Uterine smooth muscle cell (primary cell): ENCODE data around the gene ASIP. TPM values are rescaled to one million over a fixed set of nuclear protein-coding genes. Genes with fewer than 3 reads are reported as not detected.

Experiments used
- total RNA-seq: library from RNA; depleted of rRNA; stranded (reverse); fragments of >200 nt; gene quantifications from 2 replicates; pipeline ENCODE4 v1.2.3, GENCODE V29; 2014

Gene ASIP, protein sequence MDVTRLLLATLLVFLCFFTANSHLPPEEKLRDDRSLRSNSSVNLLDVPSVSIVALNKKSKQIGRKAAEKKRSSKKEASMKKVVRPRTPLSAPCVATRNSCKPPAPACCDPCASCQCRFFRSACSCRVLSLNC
- total RNA-seq: not detected in 2 replicates

DNA sequence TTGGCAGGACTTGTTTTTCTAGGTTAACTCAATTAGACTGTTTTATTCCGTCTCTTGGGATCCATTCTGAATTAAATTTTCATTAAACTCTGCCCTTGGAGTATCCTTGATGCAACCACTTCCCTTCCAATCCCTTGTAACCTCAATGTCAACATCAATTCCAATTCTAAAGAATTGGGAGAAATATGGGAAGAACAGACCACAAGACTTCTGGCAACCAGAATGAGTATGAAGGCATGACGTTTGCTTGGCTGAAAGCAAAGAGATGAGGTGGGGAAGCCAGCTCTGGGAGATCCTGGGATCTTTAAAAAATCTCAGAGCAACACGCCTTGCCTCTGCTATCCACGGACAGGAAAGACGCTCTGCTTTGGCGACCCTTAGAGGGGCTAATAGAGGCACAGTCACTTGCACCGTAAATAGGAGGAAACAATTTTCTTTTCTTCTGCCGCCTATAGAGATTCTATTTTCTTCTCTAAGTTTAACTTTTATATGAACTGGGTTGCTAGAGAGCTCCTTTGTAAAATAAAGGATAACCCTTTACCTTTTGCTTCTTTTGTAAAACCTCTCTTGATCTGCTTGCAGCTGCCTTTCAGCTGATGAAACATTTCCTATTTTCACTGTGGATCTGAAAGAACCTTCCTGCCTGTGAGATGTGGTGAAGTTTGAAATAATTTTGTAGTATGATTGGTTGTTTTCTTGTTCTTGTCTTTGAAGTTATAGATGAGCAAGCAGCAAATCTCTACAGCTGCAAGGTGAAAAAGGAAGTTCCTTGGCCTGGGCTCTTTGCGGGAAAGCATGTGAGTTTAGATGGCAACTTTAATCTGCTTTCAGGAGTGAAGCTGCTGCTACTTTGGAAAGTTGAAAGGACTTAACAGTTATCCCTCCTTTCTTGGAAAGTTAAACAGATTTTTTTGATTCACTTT is at the start of gene ASIP:
Gene ASIP, plus strand, starts transcription at position 731 of the 923 bp plus-strand sequence. CDS start 18,952 bp downstream, outside the sequence.

DNA sequence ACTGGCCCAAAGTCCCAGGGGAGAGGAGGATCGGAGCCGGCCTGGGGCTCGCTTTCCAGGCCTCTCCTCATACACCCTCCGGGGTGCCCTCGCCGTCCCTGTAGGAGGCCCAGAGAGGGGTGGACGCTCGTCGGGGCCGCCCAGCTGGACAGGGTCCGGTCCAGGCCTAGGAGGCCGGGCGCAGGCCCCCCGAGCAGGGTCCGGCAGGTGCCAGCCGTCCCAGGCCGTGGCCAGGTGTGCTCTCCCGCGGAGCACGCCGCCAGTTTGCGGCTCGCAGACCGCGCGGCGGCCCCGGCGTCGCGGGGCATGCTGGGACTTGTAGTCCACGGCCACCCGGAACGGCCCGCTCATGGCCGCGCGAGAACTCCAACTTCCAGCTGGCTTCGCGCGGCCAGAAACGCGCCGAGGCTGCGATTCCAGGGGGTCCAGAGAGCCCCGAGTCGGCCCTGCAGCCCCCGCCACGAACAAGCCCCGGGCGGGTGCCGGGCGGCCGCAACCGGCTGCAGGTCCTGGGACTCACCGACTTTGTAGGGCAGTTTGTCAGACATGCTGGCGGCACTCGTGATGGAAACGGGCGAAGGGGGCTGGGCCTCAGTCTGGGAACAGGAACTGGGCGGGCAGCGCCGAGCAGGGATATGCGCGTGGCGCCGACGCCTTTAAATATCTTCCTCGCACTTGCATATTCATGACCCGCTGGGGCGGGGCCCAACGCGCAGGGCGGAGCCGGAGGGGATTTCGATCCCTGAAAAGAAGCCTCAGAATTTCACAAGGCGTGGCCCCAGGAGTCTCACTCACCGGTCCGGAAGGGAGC is 61.7 kb downstream of the ASIP start, which contains the start of gene AHCY:
Gene AHCY, minus strand, starts transcription at position 633 of the 811 bp plus-strand sequence. Its CDS starts 85 bp downstream, at position 548.

Other genes with a start within 250 kb of the ASIP start
- gene RALY, start 247.5 kb upstream of the ASIP start, total RNA-seq: 50.0 and 69.8 TPM in 2 replicates
- 146 and 155 TPM in 2 replicates for gene EIF2S2, start 129.2 kb upstream of the ASIP start, total RNA-seq
- gene AHCY, start 61.9 kb downstream of the ASIP start, total RNA-seq: 86.6 and 115 TPM in 2 replicates
- gene ITCH, start 121.8 kb downstream of the ASIP start, total RNA-seq: 84.3 and 117 TPM in 2 replicates